GM19193 (cell line): ENCODE results near the gene BLMH.

Source experiments
- POLR2A ChIP-seq: IDR thresholded peaks from 4 replicates; pipeline ENCODE4 v1.6.1; 2011; ENCODE audit not compliant: insufficient read depth, insufficient read length; ENCODE audit errors: extremely low read depth

Gene BLMH

GRCh38 chr17:30278032-30278431 is 13.7 kb downstream of the BLMH start:
- TF ChIP-seq POLR2A: no peak

GRCh38 chr17:30275911-30276310 is 15.8 kb downstream of the BLMH start:
- no peak for TF ChIP-seq POLR2A

GRCh38 chr17:30274887-30275286 is 16.9 kb downstream of the BLMH start:
- TF ChIP-seq POLR2A: no peak

GRCh38 chr17:30273373-30273772 is 18.4 kb downstream of the BLMH start:
- no peak for TF ChIP-seq POLR2A

GRCh38 chr17:30271102-30271501 is 20.6 kb downstream of the BLMH start:
- TF ChIP-seq POLR2A: no peak

GRCh38 chr17:30267625-30268024 is 24.1 kb downstream of the BLMH start:
- no peak for TF ChIP-seq POLR2A

GRCh38 chr17:30263552-30264333 is 28.0 kb downstream of the BLMH start:
- TF ChIP-seq POLR2A: no peak

GRCh38 chr17:30256756-30257506 is 34.8 kb downstream of the BLMH start:
- TF ChIP-seq POLR2A: no peak

GRCh38 chr17:30254150-30254549 is 37.6 kb downstream of the BLMH start:
- no peak for TF ChIP-seq POLR2A

GRCh38 chr17:30253312-30253711 is 38.4 kb downstream of the BLMH start:
- no peak for TF ChIP-seq POLR2A

GRCh38 chr17:30251931-30252330 is 39.8 kb downstream of the BLMH start:
- no peak for TF ChIP-seq POLR2A

GRCh38 chr17:30249460-30249859 is 42.3 kb downstream of the BLMH start:
- TF ChIP-seq POLR2A: no peak

- TF ChIP-seq POLR2A: no peak
Measured at GRCh38 chr17:30248786-30249185, 43.0 kb downstream of the BLMH start.

GRCh38 chr17:30246460-30246859 is 45.3 kb downstream of the BLMH start:
- no peak for TF ChIP-seq POLR2A

- no peak for TF ChIP-seq POLR2A
Measured at GRCh38 chr17:30244853-30245385, 46.8 kb downstream of the BLMH start.

- TF ChIP-seq POLR2A: no peak
Measured at GRCh38 chr17:30243568-30243967, 48.2 kb downstream of the BLMH start.
